ENCODE results near the gene NET1.

Gene NET1

DNA sequence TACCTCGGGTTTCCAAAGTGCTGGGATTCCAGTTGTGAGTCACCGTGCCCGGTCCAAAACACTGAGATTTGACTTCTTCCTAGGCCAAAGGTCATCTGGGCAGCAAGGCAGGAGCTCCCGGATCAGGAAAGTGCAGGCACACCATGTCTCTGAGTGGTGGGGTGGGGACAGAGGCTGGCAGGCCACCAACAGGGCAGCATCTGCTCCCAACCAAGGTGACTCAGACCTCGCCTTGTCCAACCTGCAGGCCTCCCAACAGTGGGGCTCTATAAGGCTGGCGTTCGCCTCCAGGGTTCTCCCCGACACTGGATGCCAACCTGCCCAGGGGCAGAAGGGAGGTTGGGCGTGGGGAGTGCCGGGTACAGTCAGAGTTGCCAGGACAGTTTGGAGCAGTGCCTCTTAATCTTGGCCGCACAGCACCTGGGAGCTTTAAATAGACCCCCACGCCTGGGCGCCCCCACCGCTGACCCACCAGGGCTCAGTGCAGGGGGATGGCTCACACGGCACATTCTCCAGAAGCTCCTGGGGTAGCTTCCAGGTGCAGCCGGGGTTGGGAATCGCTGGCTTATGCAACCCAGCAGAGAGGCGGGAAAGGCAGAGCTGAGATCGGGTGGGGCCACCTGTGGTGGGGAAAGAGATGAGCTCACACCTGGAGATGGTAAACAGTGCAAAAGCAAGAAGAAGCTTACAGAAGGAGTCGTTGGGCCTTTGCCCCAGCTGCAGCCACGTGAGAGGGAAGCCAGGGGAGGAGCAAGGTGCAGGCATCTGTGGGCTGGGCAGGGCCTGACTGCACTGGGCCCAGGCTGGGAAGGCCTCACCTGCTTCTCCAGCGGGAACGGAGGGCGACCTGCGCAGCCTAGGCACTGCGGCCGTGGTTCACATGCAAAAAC, 76.2 kb downstream of the NET1 start:
- no peak for DNase-seq

DNA sequence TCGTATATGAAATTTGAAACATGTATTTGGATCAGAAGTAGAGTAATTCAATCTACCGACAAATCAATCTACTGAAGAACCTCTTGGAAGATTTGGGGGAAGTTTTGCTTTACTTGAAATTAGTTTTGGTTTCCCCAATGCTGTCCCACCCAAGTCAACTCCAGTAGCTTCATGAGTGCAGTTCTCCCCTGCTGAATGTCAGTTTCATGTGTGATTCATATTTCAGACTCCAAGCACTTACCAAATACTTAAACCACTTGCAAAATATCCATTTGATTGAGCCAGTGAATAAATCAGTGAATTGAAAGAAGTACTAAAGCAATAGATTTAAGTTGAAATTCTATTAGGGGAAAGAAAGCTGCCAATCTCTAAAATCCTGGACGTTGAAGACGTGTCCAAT, 77.7 kb downstream of the NET1 start:
- no peak for DNase-seq

GRCh38 chr10:5490698-5491464, 78.5 kb downstream of the NET1 start:
- no peak for DNase-seq

- DNase-seq, result no peak
These were observed 79.1 kb downstream of the NET1 start for GRCh38 chr10:5491477-5491876.

DNA sequence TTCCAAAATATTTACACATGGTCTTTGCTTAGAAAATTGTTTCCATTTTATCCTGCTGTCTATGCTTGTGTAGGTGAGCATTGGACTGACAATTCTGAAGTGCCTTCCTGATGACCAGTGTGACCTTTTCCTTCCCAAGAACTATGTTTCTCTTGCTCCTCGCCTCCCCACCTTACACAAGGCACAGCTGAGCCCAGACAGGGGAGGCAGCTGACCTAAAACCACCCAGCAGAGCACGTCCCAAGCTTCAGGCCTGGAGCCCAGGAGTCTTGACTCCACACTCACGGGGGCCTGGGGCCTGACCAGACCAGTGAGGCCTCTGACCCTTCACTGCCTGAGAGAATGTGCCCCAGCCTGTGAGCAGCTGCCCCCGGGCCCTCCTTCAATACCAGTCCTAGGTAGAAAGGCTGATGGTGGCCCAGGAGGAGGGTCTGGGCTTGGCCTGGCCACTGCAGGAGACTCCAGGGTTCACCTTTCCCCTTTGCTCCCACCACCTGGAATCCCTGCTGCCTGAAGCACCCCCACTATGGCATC, 80.0 kb downstream of the NET1 start:
- DNase-seq, result no peak

DNA sequence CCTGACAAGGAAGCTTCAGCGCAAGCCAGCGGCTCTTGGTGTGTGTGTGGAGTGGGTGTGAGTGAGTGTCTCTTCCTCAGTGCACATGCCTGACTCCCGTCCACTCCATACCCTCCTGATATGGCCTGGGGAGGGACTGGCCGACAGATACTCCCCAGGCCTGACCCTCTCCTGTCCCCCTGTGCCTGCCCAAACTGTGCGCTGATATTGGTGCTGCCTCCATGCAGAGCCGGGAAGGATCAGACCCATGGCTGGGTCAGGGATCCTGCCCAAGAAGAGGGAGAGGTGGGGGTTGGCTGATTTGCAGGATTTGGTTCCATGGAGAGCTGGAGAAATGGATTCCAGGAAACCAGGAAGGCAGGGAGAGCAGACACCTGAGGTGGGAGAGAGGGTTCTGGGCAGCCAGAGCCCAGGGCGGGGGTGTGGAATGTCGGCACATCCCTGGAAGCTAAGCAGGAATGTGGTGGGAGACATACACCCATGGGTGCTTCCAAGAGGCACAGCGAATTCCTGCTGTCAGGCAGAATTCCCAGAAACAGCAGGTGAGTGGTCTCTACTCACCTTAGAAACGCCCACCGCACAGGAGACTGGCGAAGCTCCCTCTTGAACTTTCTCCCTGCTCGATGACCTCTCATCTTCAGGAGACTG, 80.7 kb downstream of the NET1 start:
- no peak for DNase-seq

DNA sequence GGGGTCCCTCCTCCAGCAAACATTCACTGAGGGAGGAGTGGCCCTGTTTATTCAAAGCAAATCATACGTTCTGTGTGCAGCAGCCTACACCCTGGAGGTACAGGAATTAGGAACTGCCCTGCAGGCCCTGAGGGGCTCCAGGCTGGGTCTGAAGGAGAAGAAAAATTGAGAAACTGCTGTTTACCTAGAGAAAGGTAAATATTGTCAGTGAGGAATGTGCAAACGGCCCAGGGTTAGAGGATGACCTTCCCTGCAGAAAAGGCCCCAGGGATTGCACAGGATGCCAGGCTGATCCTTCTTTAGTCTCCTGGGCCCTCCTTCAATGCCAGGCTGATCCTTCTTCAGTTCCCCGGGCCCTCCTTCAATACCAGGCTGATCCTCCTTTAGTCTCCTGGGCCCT, 81.3 kb downstream of the NET1 start:
- no peak for DNase-seq

GRCh38 chr10:5494611-5495010, 82.3 kb downstream of the NET1 start:
- DNase-seq, result no peak

DNA sequence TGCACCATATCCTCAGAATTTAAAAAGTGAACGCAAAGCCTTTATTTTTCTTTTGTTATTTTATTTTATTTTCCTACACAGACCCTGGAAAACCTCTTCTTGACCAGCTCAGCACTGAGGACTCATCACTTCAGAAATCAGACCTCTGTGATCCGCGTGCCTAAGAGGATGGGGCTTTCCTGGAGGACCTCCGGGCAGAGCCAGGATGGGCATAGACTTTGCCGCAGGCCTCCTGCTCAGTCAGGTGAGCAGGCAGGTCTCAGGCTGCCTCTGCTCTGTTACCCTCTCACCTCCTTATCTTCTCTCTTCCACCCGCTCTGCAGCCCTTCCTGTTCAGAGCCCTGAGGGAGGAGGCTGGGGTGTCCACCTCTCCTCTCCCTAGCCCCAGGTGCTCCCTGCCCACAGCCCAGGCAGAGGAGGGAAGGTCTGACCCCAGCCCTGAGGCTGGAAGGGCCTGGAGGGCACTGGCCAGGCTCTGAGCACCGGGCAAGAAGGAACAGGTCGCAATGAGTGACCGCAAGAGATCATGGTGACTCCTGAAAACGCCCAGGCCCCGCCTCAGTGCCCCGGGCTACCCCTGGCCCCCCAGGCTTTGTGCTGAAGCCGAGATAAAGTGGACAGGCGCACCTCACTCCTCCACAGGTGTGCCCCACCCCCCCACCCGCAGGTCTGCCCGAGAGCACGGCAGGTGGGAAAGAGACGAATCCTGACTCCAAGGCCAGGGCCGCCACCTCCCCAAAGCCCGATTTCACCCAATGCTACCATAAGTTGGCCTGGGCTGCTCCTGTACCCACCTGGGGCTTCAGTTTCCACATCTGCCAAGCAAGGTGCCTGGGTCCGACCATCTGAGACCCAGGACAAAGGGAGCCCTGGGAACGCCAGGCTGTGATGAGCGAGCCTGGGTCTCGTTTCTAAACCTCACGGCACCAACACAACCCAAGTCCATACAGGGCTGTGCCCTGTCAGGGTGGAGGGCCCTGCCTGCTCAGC, 84.2 kb downstream of the NET1 start:
- DNase-seq, result no peak

- no peak for DNase-seq
These were observed 84.9 kb downstream of the NET1 start for GRCh38 chr10:5497289-5497688.

GRCh38 chr10:5497948-5498730, 85.8 kb downstream of the NET1 start:
- DNase-seq, result no peak

DNA sequence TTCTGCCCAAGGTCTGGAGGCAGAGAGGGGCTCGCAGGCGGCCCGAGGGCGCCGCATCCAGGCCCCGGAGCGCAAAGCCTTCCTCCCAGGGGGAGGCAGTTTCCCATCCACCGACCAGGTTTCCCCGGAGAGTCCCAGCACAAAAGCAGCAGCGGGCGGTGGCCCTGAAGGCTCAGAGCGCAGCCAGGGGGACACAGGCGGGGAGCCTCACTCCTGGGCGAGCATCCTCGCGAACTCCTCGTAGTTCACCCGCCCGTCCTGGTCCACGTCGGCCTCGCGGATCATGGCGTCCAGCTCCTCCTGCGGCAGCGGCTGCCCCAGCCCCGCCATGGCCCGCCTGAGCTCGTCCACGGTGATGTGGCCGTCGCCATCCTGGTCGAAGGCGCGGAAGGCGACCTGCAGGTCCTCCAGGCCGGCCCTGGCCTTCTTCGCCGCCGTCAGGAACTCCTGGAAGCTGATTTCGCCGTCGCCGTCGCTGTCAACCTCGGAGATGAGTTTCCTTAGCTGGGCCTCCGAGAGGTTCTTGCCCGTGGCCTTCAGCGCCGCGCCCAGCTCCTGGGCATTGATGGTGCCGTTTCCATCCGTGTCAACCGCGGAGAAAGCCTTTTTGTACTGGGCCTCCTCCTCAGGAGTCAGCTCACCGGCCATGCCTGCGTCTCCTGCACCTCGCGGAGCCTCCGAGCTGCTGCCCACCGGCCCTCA, 86.6 kb downstream of the NET1 start:
- DNase-seq, result no peak

- no peak for DNase-seq
These were observed 87.3 kb downstream of the NET1 start, which contains the start of gene CALML5 for GRCh38 chr10:5499493-5500140. CALML5 (minus strand) TSS chr10:5499570; CDS start chr10:5499438, 132 bp downstream.

GRCh38 chr10:5500162-5500670, 87.9 kb downstream of the NET1 start:
- no peak for DNase-seq

DNA sequence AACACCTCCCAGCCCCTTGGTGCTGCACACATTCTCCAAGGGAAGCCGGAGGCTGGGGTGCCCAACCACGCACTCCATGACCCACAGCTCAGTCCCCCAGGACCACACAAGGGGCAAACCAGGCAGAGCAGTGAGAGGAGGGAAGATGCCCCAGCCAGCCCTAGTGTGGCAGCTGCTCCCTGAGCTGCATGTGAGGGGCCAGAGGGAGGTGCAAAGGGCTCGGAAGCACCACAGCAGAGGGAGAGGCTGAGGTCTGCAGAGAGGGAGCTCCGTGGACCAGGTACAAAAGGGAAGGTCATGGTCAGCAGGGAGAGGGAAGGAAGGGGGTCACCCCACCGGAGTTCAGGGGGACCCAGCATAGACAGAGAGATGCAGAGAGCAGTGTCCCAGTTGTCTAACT, 88.6 kb downstream of the NET1 start:
- DNase-seq, result no peak

GRCh38 chr10:5502061-5502521, 89.7 kb downstream of the NET1 start:
- DNase-seq, result no peak

DNA sequence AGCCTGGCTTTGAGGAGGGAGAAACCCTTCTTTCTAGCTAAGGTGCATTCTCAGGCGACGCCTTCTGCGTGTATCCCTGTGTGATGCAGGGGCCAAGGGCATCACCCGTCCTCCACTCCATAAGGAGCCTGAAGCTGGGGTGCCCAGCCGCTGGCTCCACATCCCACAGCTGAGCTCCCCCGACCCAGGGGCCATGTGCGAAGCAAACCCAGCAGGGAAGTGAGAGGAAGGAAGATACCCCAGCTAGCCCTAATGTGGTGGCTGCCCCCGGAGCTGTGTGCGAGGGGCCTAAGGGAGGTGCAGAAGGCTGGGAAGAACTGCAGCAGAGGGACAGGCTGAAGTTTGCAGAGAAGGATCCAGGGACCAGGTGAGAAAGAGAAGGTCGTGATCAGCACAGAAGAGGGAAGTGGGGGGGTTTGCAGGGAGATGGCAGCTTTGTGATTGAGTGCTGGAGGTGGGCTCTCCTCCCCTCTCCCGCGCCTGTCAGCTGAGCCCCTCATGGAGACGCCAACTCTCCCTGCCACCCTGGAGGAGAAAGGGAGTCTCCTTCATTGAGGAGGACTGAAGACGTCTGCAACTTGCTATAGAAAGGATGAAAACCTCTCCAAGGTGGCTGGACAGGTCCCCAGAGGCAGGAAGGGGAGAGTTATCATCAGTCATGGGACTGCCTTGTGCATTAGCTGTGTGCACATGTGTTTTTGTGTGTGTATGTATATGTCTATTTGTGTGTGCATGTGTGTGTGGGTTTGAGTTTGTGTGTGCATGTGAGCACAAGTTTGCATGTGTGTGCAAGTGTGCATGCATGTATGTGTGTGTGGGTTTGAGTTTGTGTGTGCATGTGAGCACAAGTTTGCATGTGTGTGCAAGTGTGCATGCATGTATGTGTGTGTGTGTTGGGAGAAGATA, 90.5 kb downstream of the NET1 start:
- DNase-seq, result no peak

GRCh38 chr10:5503477-5503835, 91.1 kb downstream of the NET1 start:
- DNase-seq, result no peak
